ENCODE data around the gene TAOK1. TPM values are rescaled to one million over a fixed set of nuclear protein-coding genes. Genes with fewer than 3 reads are reported as not detected.

The TAOK1 gene
- polyA plus RNA-seq, 3 donors: 47.4 to 51.2 (median 48.4) TPM

GRCh38 chr17:29369831-29370735 is 20.1 kb upstream of the TAOK1 start:
- DNase-seq (ENCODE audit: extremely low read depth in 1 of 11, low read depth in 9 of 11, low spot score in 4 of 11): peak; percentile 55 to 85 (median 69)

GRCh38 chr17:29376667-29377270 is 13.4 kb upstream of the TAOK1 start:
- no peak for DNase-seq (ENCODE audit: extremely low read depth in 1 of 11, low read depth in 9 of 11, low spot score in 4 of 11)

- no peak for DNase-seq (ENCODE audit: extremely low read depth in 1 of 11, low read depth in 9 of 11, low spot score in 4 of 11)
Observed at GRCh38 chr17:29378500-29378899, 11.7 kb upstream of the TAOK1 start.

GRCh38 chr17:29379084-29379991 is 10.8 kb upstream of the TAOK1 start:
- DNase-seq (ENCODE audit: extremely low read depth in 1 of 11, low read depth in 9 of 11, low spot score in 4 of 11): no peak

- no peak for DNase-seq (ENCODE audit: extremely low read depth in 1 of 11, low read depth in 9 of 11, low spot score in 4 of 11)
Observed at GRCh38 chr17:29383686-29384085, 6.5 kb upstream of the TAOK1 start.

GRCh38 chr17:29384901-29385300 is 5.3 kb upstream of the TAOK1 start:
- no peak for DNase-seq (ENCODE audit: extremely low read depth in 1 of 11, low read depth in 9 of 11, low spot score in 4 of 11)

GRCh38 chr17:29386760-29387159 is 3.4 kb upstream of the TAOK1 start:
- DNase-seq (ENCODE audit: extremely low read depth in 1 of 11, low read depth in 9 of 11, low spot score in 4 of 11): no peak

- no peak for DNase-seq (ENCODE audit: extremely low read depth in 1 of 11, low read depth in 9 of 11, low spot score in 4 of 11)
Observed at GRCh38 chr17:29388937-29389336, 1.2 kb upstream of the TAOK1 start.

GRCh38 chr17:29390851-29391631 is 878 bp downstream of the TAOK1 start:
- peak in 2 of 11 donors; percentile 24 to 37 for DNase-seq (ENCODE audit: extremely low read depth in 1 of 11, low read depth in 9 of 11, low spot score in 4 of 11)

- no peak for DNase-seq (ENCODE audit: extremely low read depth in 1 of 11, low read depth in 9 of 11, low spot score in 4 of 11)
Observed at GRCh38 chr17:29393436-29393835, 3.3 kb downstream of the TAOK1 start.

GRCh38 chr17:29394761-29395160 is 4.6 kb downstream of the TAOK1 start:
- no peak for DNase-seq (ENCODE audit: extremely low read depth in 1 of 11, low read depth in 9 of 11, low spot score in 4 of 11)

GRCh38 chr17:29396066-29396465 is 5.9 kb downstream of the TAOK1 start:
- no peak for DNase-seq (ENCODE audit: extremely low read depth in 1 of 11, low read depth in 9 of 11, low spot score in 4 of 11)

- no peak for DNase-seq (ENCODE audit: extremely low read depth in 1 of 11, low read depth in 9 of 11, low spot score in 4 of 11)
Observed at GRCh38 chr17:29399634-29400033, 9.5 kb downstream of the TAOK1 start.

- no peak for DNase-seq (ENCODE audit: extremely low read depth in 1 of 11, low read depth in 9 of 11, low spot score in 4 of 11)
Observed at GRCh38 chr17:29400818-29401217, 10.7 kb downstream of the TAOK1 start.

- DNase-seq (ENCODE audit: extremely low read depth in 1 of 11, low read depth in 9 of 11, low spot score in 4 of 11): no peak
Observed at GRCh38 chr17:29401258-29401657, 11.1 kb downstream of the TAOK1 start.

- no peak for DNase-seq (ENCODE audit: extremely low read depth in 1 of 11, low read depth in 9 of 11, low spot score in 4 of 11)
Observed at GRCh38 chr17:29407856-29408255, 17.7 kb downstream of the TAOK1 start.

GRCh38 chr17:29409963-29410362 is 19.8 kb downstream of the TAOK1 start:
- no peak for DNase-seq (ENCODE audit: extremely low read depth in 1 of 11, low read depth in 9 of 11, low spot score in 4 of 11)

- no peak for DNase-seq (ENCODE audit: extremely low read depth in 1 of 11, low read depth in 9 of 11, low spot score in 4 of 11)
Observed at GRCh38 chr17:29412780-29413565, 22.8 kb downstream of the TAOK1 start.

All from renal cortex interstitium (tissue), 11 donors.